GM19043 (cell line): ENCODE data around the gene KRT73.
"Not testable (repeated sequence)": the region's sequence is repeated elsewhere in the genome, so short reads cannot be mapped to it uniquely, and the experiment has no call there.

ENCODE experiments used
- ATAC-seq: cut with Tn5 transposase; IDR thresholded peaks from one replicate; pipeline ENCODE4 v1.9.1; 2021; ENCODE audit warnings: low read depth; ENCODE audit not compliant: unreplicated experiment

The KRT73 gene

GRCh38 chr12:52603314-52603713 lies 15.0 kb downstream of the KRT73 start:
- no peak for ATAC-seq

GRCh38 chr12:52602552-52602951 lies 15.8 kb downstream of the KRT73 start:
- no peak for ATAC-seq

GRCh38 chr12:52601671-52602070 lies 16.7 kb downstream of the KRT73 start:
- no peak for ATAC-seq

GRCh38 chr12:52600941-52601481 lies 17.3 kb downstream of the KRT73 start, which contains the start of gene KRT72:
Gene KRT72 (minus strand): TSS chr12:52601463. CDS start chr12:52601452, 11 bp downstream.
- ATAC-seq, result no peak

GRCh38 chr12:52600475-52600874 lies 17.9 kb downstream of the KRT73 start:
- ATAC-seq, result no peak

- ATAC-seq, result no peak
Measured at GRCh38 chr12:52600071-52600470, 18.3 kb downstream of the KRT73 start.

GRCh38 chr12:52598966-52599365 lies 19.4 kb downstream of the KRT73 start:
- no peak for ATAC-seq

GRCh38 chr12:52594237-52594636 lies 24.1 kb downstream of the KRT73 start:
- ATAC-seq, result not testable (repeated sequence)

GRCh38 chr12:52591521-52591920 lies 26.8 kb downstream of the KRT73 start:
- no peak for ATAC-seq

- ATAC-seq, result no peak
Measured at GRCh38 chr12:52590021-52590420, 28.3 kb downstream of the KRT73 start.

- no peak for ATAC-seq
Measured at GRCh38 chr12:52587563-52587962, 30.8 kb downstream of the KRT73 start.

GRCh38 chr12:52585946-52586345 lies 32.4 kb downstream of the KRT73 start:
- no peak for ATAC-seq

GRCh38 chr12:52585066-52585465 lies 33.3 kb downstream of the KRT73 start:
- no peak for ATAC-seq

GRCh38 chr12:52584156-52584682 lies 34.1 kb downstream of the KRT73 start:
- no peak for ATAC-seq

GRCh38 chr12:52582971-52583456 lies 35.3 kb downstream of the KRT73 start:
- no peak for ATAC-seq

GRCh38 chr12:52582486-52582885 lies 35.9 kb downstream of the KRT73 start:
- no peak for ATAC-seq

- ATAC-seq, result no peak
Measured at GRCh38 chr12:52581481-52581880, 36.9 kb downstream of the KRT73 start.

GRCh38 chr12:52581066-52581465 lies 37.3 kb downstream of the KRT73 start:
- ATAC-seq, result no peak

- no peak for ATAC-seq
Measured at GRCh38 chr12:52580496-52580895, 37.9 kb downstream of the KRT73 start.

GRCh38 chr12:52579468-52580465 lies 38.6 kb downstream of the KRT73 start:
- ATAC-seq, result no peak

- no peak for ATAC-seq
Measured at GRCh38 chr12:52578469-52578868, 39.9 kb downstream of the KRT73 start.
